Endometrial microvascular endothelial cells (primary cell): ENCODE data around the gene DPM2. TPM values are rescaled to one million over a fixed set of nuclear protein-coding genes. Genes with fewer than 3 reads are reported as not detected.

Experiments
- in situ Hi-C: cut with HindIII; loops from 2 replicates; pipeline ENCODE4 v1.10.0; 2017; ENCODE audit warnings: low sequenced_read_pairs, low pct_unique_long_range_greater_than_20kb; ENCODE audit errors: inconsistent ontology term
- total RNA-seq: library from RNA; depleted of rRNA; stranded (reverse); fragments of >200 nt; gene quantifications from one replicate; pipeline ENCODE4 v1.2.3, GENCODE V29; 2015; ENCODE audit errors: inconsistent ontology term

The DPM2 gene
- total RNA-seq, 1 donor from 2014 or later = 13.8 TPM

- in situ Hi-C loops = no loop called here
Measured at GRCh38 chr9:127974001-127974768, 36.5 kb upstream of the DPM2 start.

- in situ Hi-C loops = no loop called here
Measured at GRCh38 chr9:127973169-127974000, 35.7 kb upstream of the DPM2 start.

- in situ Hi-C loops = no loop called here
Measured at GRCh38 chr9:127972236-127972871, 34.7 kb upstream of the DPM2 start.

- in situ Hi-C loops = no loop called here
Measured at GRCh38 chr9:127971357-127972235, 33.9 kb upstream of the DPM2 start.

GRCh38 chr9:127970401-127971313 is 33.0 kb upstream of the DPM2 start:
- in situ Hi-C loops = no loop called here

- in situ Hi-C loops = no loop called here
Measured at GRCh38 chr9:127968700-127969383, 31.2 kb upstream of the DPM2 start.

- in situ Hi-C loops = no loop called here
Measured at GRCh38 chr9:127968042-127968441, 30.4 kb upstream of the DPM2 start.

- in situ Hi-C loops = no loop called here
Measured at GRCh38 chr9:127967151-127967809, 29.6 kb upstream of the DPM2 start.

GRCh38 chr9:127966416-127967150 is 28.9 kb upstream of the DPM2 start:
- in situ Hi-C loops = no loop called here

- in situ Hi-C loops = no loop called here
Measured at GRCh38 chr9:127965953-127966352, 28.3 kb upstream of the DPM2 start.

GRCh38 chr9:127963359-127964064 is 25.9 kb upstream of the DPM2 start:
- in situ Hi-C loops = no loop called here

GRCh38 chr9:127963041-127963358 is 25.3 kb upstream of the DPM2 start:
- in situ Hi-C loops = no loop called here

GRCh38 chr9:127962278-127962677 is 24.6 kb upstream of the DPM2 start:
- in situ Hi-C loops = no loop called here

- in situ Hi-C loops = no loop called here
Measured at GRCh38 chr9:127961613-127962155, 24.0 kb upstream of the DPM2 start.

GRCh38 chr9:127961155-127961490 is 23.5 kb upstream of the DPM2 start:
- in situ Hi-C loops = no loop called here
